NOMO-1 treated with DMSO at 0.1 percent for 48 hours (cell line): ENCODE results near the gene FBXL17.
"Not testable (repeated sequence)": the region's sequence is repeated elsewhere in the genome, so short reads cannot be mapped to it uniquely, and the experiment has no call there.

ENCODE experiments used
- DNase-seq: peaks from one replicate; lab custom pipeline; 2025; ENCODE audit not compliant: unreplicated experiment; lab: John Stamatoyannopoulos, UW

Gene FBXL17

DNA sequence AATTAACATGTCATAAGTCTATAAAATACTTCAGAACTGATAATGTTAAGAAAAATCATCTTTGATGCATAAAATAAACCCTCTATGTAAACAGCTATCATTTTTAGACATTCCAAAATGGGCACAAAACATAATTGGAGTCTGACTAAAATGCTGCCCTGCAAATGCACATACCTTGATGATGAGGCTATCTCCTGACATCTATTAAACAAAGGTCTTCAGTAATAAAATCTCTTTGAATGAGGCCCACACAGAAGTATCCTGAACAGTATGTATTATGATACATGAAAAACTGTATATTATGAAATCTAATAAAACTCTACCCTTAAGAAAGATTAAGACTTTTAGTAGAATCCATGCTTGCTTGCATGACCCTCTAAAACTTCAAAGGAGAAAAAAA is 66.1 kb downstream of the FBXL17 start:
- no peak for DNase-seq

DNA sequence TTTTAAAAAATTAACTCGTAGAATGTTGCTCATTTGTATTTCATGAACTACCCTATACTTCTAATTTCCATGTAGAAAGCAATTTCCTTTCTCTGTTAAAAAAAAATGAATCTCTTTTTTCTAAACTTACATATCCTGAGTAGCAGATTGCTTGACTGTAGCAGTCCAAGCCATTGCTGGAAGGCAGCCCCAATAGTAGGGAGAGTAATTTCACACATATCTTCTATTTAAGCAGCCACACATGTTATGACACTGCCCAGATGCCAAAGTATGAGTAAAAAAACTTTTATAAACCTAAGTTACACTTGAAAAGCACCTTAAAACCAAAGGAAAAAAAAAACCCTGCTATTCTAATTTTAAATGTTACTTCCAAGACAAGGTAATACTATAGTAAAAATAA is 69.6 kb downstream of the FBXL17 start:
- no peak for DNase-seq

DNA sequence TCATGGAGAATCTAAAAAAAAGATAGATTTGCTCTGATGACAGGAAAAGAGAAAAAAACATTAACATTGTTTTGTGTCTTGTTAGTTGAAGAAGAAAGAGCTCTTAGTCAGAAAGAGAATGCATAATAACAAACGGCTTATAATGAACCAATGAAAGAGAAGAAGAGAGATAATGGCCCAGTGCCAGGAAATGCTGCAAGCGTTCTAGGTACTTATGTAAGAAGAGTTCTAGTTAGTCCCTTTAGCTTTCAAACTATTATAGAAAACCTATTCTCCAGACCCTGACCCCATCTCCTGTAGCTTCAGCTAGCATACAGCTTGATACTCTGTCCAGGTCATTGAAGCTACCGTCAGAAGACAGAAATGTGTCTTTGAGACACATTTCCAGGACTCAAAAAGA is 70.2 kb downstream of the FBXL17 start:
- DNase-seq = no peak

DNA sequence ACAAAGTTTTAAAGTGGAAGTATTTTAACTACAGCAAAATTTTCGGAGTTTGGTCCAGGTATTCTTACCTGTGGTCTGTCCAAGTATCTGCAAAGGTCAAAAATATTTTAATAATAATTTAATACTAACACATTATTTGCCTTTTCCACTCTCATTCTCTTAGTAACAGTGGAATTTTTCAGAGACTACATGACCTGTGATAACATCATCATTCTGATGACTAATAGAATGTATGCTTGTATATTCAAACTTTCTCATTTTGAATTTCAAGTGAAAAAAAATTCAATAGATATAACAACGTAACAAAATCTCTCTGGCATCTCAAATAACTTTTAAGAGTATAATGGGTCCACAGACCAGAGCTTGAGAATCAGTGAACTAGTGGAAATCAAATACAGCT is 78.3 kb downstream of the FBXL17 start:
- DNase-seq = no peak

DNA sequence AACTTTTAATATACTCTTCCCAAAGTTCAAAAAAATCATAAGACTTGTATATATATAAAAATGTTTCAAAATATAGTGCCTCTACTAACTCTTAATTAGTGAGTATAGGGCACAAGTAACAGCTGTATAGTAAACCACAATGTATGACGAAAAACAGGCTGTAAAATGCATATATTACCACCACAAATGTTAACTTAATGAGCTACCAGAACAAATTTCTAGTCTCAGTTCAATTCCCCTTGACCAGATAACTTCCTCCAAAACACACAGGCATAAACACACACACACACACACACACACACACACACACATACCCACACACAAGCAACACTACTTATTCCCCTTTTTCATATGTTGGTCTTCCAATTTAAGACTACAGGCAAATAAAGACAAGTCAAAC is 78.8 kb downstream of the FBXL17 start:
- DNase-seq = no peak

DNA sequence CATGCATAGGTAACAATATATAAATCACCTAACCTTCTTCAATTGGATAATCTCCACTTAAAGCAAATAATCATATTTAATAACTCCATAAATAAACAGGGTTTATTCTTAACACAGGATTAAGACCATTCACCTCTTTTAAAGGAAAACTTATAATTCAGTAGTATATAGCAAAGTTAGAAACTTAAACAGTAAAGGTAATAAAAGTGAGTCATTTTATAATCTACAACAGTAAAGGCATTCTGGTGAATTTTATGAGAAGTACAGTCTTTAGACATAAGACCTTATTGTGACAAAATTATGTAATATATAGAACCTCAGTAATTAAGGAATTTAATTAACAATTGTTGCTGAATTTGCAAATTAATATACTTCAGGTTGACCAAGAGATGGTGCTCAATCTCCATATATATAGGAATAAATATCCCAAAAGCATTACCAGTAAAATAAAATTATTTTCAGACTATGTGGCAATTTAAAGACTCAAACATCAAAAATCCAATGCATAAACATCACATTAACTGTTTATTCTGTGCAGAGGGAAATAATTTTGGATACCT is 84.8 kb downstream of the FBXL17 start:
- no peak for DNase-seq

DNA sequence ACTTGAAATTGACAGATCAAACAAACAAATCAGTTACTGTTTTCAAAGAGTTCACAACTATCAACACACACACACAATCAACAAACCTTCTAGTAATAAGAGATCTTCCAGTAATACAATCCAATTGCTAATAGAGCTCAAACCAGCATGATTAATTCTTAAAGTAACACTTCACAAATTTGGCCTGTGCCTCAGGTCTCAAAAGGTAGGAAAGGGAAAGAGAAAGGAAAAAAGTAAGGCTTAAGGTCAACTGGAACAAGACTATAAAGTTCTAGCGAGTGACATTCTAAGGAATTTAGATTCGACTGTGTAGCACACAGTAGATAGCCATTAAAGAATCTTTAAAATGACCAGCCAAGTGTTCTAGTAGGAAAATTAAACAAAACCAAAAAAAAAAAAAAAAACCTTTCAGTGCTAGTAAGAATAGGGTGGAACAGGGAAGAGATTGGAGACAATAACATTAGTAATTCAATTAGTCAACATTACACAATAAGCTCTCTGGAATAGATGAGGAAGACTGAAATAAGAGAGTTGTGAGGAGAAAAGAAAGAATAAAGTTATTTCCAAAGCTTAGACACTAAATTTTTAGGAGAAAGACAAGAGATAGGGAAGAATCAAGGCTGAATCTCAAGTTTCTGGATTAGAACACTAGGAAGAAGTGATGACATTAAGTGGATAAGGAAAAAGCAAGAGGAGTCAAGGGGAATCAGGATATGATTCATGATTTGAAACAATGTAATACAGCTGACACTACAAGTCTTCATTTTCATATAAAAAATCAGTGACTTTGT is 86.1 kb downstream of the FBXL17 start:
- DNase-seq = no peak

DNA sequence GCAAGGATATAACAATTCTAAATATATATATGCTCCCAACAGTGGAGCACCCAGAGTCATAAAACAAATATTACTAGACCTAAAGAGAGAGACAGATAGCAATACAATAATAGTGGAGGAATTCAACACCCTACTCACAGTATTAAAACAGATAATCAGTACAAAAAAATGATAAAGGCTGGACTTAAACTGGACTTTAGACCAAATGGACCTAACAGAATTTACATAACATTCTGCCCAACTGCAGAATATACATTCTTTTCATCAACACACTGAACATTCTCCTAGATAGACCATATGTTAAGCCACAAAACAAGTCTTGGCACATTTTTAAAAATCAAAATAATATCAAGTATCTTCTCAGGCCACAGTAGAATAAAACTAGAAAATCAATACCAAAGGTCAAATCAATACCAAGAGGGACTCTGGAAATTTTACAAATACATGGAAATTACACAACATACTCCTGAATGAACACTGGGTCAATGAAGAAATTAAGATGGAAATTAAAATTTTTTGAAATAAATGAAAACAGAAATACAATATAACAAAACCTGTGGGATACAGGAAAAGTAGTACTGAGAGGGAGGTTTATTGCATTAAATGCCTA is 100.8 kb downstream of the FBXL17 start:
- DNase-seq = no peak

DNA sequence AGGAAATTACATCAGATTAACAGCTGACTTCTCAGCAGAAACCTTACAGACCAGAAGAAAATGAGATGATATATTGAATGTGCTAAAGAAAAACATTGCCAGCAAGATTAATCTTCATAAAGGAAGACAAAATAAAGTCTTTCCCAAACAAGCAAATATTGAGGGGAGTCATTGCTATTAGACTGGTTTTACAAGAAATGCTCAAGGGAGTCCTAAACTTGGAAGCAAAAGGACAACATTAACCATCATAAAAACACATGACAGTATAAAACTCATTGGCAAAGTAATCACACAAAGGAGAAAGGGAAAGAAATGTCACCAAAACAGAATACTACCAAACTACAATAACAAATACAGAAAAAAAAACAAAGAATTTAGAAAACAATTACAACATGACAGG is 101.7 kb downstream of the FBXL17 start:
- no peak for DNase-seq

DNA sequence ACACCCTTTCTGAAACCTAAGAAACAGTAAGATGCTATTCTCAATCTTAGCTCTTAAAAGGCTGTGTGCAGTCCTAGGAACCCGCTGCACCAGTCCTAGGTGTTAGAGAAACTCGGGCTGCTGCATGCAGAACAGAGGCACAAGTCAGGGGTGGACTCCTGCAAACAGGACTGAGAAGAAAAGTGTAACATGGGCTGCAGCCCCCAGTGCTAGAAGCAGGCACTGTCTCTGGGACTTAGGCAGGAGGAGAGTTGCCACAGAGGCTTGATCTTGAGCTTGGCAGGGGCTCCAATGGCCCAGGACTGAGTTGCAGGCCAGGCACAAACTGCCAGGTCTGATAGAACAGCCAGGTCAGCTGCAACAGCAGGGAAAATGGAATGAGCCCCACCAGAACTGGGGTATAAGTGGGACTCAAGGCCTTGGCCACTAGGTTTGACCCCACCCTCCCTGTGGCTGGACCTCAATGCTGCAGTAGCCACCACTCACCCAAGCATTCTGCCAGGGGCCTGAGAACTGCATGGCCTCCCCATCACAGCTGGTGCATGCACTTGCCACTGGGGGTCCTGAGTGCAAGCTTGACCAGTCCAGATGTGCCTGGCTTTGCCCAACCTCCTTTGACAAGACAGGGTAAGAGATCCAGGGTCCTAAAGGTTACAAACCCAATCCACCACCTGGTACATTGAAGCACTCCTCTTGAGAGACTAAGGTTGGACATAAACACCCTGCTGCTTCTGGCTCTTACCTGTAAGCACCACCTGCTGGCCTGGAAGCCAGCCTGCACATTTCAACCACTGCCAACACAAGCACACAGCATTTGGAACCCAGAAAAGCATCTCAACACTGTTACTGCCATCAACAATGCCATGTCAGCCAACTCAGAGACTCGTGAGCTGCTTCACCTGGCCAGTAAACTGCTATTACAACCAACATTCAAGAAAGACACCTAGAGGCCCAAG is 103.3 kb downstream of the FBXL17 start:
- no peak for DNase-seq

DNA sequence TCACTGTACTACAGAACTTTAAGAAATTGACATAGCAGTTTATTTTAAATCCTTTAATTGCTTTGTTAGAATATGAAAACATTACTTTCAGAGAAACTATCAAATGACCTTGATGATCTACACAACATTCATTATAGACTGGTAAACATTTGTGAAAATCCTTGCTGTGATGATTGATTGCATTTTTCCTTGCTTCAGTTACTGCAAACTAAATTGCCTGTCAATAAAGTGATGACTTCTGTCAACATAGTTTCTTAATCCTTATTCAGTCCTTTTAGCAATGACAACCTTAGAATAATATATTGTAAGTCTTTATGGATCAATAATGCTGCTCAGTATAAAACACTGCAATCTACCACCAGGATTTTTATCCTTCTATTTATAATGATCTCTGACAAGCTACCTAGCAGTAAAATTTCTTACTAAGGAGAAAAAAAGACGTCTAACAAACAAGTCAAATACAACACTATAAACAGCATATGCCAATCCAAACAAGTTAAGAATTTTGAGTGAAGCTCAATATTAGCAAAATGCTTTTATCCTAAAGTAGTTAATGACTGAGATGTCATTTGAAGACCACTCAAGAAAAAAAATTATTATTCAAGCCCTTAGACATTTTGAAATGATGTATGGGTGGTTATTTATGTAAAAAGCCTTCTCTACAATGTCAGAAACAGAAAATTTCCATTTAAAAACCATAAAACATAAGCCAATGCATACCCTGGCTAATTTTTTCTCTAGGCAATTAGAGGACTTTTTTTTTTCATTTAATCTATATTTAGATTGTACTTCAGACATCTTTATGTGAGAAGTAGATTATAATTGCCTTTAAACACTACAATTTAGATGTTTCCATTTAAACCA is 105.5 kb downstream of the FBXL17 start:
- DNase-seq = no peak

DNA sequence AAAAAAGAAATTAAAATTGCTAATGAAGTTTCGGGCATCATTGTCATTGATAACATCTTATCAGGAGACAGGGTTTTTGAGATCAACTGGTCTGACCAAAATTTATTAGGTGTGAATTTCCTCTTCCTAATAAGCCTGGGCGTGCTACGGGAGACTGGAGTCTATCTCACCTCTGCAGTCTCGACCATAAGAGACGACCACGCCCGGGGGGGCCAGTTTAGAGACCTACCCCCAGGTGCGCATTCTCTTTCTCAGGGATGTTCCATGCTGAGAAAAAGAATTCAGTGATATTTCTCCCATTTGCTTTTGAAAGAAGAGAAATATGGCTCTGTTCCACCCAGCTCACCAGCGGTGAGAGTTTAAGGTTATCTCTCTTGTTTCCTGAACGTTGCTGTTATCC is 107.8 kb downstream of the FBXL17 start:
- not testable (repeated sequence) for DNase-seq

DNA sequence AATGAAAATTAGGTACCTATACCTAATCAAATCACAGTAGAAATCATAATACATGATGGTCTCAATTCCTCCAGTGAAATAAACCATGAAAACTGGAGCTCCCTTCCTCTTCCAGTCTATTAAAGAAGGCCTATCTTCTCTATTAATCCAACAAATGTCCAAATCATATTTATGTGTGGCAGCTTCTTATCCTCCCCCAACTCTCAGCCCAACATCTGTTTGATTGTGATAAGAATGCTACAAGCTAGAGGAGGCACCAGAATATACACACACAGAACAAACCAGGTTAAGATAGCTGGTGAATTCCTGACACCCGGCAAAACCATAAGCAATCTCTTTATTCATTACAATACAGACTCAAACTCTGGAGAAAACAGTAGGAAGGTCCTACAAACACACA is 110.8 kb downstream of the FBXL17 start:
- no peak for DNase-seq

DNA sequence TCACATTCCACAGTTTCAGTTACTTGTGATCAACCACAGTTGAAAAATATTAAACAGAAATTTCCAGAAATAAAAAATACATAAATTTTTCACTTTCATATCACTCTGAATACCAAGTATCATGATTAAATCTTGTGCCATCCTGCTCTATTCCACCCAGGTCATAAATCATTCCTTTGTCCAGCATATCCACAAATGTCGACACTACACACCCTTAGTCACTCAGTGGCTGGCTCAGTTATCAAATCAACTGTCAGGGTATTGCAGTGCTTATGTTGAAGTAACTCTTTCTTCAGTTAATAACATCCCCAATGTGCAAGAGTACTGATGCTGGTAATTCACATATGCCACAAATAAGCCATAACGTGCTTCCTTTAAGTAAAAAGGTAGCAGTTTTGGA is 115.7 kb downstream of the FBXL17 start:
- DNase-seq = peak; percentile 56

DNA sequence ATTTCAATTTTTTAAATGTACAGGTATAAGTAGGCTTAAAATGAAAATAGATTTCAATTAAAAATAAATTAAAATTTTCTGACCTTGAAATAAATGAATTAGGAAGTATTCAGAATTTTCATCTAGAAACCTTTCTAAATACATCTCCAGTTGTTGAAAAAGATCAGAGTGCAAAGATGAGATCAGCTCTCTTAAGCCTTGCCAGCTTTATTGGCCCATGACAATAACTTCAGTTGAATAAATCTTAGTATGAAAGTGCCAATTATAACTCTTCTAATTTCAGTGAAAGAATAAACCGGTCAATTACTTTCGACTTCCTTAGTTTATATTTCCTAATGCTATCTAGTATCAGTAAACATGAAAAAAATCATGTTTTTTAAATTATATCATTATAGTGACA is 117.4 kb downstream of the FBXL17 start:
- DNase-seq = no peak

DNA sequence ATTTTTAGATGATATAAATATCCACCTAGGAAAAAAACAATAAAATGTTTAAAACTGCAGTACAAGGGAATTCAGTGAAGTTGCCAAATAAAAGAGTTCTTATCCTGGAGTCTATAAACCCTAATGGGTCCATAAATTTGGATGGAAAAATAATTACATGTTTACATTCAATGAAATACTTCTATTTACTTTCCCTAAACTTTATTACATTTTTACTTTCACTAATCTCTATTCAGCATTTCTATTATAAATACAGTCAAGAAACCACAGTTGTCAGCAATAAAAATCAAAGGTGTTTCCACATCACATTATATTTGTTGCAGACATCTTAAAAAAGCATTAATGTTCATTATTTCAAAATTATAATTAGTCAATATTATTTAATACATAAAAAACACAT is 118.6 kb downstream of the FBXL17 start:
- no peak for DNase-seq

DNA sequence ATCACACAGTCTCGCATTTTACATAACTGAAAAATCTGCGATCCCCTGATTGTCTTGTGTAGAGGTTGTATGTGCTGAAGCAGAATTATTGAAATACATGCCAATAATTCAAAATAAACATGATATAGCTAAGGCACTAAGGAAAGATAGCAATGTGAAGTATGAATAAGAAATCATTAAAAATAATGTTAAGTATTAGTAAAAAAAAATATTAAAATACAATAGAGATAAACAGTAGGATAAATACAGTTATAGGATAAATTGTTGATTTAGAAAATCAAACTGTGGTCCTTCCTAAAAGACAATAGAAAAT is 121.1 kb downstream of the FBXL17 start:
- no peak for DNase-seq

DNA sequence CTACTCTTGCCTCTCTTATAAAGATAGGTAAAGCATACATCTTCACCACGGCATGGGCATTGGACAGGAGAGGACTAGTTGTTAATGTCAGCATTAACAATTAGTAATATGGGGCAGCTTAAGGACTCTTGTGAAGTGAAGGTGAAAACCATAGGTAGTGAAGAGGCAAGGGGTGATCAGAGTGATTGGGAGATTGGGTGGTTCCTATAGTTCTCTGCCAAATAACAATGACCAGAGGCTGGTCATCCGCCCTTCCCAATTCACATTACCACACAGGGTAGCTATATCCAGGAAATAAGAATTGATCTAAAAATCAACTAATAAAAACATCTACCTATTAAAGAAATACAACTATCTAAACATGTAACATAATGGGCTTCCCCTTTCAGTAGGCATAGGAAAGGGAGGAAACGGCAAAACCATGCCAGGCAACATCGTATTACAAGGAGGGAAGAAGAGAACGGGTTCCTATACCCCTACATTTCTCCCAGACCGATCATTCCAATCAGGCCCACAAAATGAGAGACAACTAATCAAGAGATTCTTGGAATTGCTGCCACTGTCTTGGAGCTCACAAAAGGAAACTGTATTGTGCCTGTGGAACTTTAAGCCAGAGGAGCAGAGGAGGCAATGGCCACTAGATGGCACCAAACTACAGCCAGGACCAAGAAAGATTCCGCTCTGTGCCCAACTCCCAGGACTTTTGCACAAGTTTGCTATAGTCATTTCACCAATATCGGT is 121.6 kb downstream of the FBXL17 start:
- DNase-seq = peak; percentile 60

DNA sequence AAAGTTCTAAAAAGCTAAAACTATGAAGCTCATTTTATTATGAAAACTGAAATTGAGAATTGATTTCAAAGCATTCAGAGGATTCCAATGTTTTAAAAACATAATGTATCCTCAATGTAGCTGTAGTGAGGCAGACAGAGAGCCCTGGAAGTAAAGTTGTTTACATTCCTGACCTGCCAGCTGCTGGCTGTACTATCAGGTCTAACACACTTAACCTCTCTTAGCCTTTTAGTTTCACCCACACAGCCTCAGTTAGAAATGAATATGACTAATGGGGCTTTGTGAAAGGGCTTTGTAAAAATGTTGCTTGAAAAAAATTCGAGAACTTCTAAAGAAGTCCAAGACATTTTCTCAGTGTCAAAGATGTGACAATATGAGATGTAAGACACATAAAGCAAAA is 122.6 kb downstream of the FBXL17 start:
- no peak for DNase-seq

DNA sequence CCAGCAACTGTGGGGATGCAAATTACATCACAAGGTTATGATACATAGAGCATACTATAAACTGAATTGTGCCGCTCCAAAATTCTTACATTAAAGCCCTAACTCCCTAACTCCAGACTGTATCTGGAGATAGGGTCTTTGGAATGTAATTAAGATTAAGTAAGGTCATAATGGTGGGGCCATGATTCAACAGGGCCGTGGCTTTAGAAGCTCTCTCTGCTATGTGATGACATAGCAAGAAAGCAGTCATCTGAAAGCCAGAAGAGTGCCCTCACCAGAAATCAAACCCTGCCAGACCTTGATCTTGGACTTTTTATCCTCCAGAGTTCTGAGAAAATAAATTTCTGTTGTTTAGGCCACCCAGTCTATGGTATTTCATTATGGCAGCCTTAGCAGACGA is 123.9 kb downstream of the FBXL17 start:
- DNase-seq = no peak
